ENCODE data around the gene SEBOX.
A peak's percentile ranks its signal among the peaks of the same experiment; 100 is the strongest.
"Not testable (repeated sequence)": the region's sequence is repeated elsewhere in the genome, so short reads cannot be mapped to it uniquely, and the experiment has no call there.

Gene SEBOX

DNA sequence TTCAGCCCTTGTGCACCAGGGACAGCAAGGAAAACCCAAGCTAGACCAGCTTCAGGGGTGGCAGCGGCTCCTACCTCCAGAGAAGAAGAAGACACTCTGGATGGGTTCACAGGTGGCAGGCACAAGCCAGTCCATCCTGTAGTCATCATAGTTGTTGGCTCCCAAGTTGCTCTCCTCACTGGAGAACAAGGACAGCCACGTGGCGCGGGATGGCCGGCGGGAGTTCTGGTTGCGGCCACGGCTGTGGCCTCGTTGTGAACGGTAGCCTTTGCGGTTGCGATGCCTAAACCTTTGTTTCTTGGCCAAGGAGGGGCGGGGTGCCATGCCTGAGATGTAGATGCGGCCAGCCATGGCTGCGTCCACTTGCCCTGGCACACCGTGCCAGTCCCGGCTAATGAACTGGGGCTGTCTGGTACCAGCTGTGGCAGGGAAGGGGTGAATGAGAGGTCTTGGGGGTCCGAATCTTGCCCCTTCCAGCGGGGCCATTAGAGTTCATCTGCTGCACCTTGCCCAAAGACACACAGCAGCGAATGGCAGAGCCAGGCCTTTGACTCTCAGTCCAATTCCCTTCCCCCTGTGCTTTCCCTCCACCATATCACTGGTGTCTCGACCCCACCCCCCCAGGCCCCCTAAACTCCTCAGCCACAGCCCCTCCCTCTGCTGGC, 2.8 kb upstream of the SEBOX start:
- no peak for DNase-seq

DNA sequence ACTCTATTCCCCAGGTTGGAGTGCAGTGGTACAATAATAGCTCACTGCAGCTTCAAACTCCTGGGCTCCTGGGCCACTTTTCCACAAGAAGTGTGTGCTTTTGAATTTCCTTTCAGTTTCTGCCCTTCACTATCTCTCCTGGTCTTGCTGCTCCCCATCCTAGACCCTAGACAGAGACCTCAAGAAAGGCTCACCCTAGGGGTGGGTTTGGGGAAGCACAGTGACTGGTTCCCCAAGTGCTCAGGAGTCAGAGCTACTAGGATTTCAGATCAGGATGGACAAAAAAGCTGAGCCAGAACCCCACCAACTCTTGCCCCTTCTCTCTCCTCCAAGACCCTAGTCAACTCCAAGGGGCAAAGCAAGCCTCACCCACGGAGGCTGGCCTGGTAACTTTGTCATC, 1.6 kb upstream of the SEBOX start:
- no peak for DNase-seq

DNA sequence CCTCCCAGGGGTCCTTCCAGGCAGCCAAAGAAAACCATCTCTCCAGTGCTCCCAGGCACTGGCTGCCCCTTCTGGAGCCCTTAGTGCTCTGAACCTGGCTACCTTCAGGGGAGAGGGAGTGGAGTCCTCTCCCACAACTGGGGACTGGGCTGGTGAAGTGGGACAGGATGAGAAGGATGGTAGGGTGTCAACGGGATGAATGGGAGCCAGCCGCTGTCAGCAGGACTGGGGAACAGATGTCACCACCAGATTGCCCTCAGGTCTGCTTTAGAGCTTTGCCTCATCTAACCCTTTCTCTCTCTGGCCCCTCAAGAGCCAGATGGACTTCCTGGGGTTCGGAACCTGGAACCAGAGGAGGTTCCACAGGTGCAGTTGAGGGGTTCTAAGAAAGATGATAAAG, 488 bp upstream of the SEBOX start:
- no peak for DNase-seq

DNA sequence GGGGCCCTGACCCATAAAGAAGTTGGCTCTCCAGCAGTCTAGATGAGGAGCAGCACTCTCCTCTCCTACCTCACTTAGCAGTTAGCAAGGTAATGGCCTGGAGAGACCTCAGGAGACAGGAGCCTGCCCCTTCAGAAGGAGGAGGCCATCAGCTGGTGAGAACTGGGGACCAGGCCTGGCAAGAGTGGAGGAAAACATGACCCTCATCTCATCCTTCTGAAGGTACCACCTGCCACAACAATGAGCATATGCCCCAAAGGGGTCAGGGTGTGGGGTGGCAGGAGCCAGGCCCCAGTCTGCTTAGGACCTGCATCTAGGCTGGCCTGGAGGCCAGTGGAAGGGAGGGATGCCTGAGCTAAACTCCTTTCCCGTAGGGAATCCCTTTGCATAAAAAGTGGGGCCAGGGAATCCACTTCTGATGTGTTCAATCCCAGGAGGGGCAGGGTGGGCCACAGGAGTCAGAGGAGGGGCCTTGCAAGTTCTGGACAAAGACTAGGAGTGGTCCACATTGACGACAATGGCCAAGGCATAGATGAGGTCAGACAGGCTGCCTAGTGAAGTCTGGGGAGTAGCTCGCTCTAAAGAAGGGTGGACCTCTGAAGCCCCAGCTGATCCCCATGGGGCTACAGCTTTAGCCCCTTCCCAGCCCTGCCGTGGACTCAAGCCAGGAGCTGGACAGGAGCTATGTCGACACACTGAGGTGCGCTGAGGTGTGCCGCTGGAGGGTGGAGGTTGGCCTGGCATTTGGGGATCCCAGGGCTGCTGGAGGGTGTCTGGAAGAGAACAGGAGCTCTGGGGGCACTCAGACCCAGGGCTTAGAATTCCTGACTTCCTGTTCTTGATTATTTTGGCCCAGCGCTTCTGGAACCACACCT, 986 bp downstream of the SEBOX start:
- DNase-seq = no peak

DNA sequence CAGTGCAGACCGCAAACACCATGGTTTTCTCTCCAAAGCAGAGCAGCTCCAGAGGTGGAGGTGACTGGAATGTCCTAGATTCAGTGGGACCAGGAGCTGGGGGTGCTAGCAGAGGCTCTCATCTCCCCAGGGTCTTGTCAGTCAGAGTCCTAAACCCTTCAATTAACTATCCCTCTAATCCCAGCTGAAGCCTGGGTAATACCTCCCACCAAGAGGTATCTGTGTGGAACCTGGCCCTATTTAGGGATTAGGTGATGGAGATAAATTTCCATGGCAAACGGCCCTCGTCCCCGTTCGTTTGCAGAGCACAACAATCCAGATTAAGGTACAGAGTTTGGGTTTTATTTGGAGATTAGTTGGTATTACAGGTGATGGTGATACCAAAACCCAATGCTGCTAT, 1.8 kb downstream of the SEBOX start:
- no peak for DNase-seq

DNA sequence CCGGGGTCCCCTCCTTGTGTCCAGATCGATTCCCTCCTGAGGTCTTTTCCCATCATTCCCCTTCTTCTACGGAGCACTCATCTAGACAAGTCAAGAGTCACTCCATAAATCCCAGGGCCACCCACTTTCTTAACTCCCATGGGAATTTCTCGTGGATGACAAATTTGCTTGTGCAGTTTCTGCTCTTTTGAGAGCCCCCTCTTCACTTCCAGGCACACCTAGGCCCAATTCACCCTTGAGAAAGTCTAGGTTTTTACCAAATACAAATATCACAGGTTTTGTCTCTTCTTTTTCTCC, 7.2 kb downstream of the SEBOX start:
- DNase-seq = no peak

DNA sequence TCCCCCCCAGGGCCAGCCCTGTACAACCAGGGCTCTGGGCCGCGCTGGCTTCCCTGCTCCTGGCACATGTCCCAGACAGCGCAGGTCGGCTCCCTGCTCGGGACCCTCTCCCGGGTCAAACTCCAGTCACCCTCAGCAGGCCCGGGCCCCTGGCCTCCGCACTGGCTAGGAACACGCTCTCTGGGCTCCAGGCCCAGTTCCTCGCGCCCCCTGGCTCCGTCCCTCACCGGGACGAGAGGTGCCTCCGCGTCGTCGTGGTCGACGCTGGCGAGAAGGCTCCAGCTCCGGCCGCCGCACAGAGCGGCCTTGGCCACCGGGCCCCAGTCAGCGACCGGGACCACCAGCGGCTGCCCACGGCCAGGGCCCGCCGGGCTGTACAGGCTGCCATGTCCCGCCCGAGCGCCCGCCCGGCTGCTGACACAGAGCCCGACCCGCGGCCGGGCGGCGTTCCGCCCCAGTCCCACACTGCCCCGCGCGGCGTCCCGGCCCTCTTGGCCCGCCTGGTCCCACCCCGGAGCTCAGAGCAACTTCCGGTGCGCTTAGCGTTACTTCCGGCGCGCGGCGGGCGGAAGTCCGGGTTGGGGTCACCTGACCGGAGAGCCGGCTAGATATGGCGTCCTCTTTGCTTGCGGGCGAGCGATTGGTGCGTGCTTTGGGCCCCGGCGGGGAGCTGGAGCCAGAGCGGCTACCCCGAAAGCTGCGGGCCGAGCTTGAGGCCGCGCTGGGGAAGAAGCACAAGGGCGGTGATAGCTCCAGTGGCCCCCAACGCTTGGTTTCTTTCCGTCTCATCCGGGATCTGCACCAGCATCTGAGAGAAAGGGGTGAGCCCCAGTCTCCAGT, 7.7 kb downstream of the SEBOX start, which contains the start of gene POLDIP2:
Gene POLDIP2 (minus strand): TSS at position 467 of the 840 bp plus-strand sequence. CDS start 79 bp downstream, at position 388.
- peak; percentile 97 for DNase-seq

DNA sequence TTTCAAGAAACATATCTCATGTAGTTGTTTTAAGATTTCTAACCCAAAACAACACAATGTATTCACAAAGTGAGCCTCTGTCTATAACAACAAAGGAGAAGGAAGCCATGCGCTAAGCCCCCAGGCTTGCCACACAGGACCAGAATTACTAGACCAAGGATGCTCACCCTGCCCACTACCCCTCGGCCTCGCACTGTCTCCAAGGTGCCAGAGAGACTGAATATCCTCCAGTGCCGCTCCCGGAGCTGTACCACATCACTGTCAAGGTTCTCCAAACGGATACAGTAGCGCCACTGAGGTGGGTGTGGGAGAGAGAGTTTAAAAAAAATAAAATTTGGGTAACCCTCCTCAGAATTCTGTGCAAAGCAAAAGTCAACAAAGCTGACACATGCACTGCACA, 14.7 kb downstream of the SEBOX start:
- DNase-seq = no peak

DNA sequence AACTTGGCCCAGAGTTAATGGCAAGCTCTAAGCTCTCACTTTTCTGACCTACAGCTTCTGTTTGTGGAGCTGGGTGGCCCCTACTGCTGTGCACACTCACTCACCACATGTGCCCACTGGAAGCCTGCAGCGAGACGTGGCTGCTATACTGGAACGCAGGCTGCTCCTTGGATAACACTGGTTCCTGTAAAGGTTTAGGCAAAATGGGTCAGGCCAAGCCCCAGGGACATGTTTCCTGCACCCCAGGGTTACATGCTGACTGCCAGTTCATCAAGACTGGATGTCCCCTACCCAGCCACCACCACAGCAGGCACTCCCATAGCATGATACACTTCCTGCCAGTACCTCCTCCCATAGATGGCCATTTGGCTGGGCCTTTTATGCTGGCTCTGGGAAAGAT, 16.0 kb downstream of the SEBOX start:
- DNase-seq = no peak

DNA sequence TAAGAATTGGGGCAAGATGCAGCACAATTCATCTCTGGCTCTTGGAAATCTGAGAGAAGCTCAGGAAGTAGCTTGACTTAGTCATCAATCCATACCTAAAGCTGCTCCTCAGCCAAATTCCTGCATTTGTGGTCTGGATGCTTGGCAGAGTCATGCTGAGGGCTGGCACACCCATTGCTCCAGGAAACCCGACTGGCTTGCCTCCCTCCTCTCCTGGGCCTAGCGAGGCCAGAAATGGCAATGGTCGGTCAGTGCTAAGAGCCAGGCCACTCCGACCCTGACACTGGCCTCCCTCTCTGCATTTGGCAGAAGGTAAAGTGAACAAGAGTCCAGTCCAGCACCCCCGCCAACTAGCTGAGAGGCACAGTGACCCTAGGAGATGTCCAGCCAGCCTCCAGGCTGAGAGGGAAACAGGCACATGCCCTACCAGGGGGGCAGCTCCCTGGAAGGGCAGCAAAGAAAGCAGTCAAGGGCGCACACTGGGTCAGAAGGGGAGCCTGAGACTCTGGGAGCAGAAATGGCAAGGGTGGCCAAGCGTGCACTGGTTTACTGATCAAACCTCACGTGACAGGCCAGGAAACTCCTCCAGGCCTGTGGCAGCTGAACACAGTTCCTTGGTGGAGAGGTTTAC, 17.6 kb downstream of the SEBOX start:
- DNase-seq = no peak

DNA sequence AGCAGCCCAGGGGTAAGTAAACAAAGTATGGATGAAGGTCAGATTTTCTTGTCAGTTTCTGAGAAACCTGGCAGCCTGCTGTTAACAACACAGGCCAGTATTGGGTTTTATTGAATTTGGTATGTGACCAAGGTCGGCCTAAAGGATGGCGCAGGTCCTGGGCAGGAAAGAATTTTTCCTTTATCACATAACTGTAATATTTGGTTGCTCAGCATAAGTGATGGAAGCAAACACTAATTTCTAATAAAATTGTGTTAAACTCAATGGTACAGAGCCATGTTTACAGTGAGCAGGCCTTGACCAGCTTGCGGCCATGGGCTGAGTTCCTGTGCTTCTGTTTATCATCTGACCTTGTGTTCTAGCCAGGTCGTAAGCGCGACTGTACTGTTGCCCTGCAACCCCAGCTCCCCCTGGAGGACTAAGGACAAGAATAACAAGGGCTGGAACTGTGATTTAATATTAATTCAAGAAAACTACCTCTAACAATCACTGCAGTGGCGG, 18.2 kb downstream of the SEBOX start:
- no peak for DNase-seq

DNA sequence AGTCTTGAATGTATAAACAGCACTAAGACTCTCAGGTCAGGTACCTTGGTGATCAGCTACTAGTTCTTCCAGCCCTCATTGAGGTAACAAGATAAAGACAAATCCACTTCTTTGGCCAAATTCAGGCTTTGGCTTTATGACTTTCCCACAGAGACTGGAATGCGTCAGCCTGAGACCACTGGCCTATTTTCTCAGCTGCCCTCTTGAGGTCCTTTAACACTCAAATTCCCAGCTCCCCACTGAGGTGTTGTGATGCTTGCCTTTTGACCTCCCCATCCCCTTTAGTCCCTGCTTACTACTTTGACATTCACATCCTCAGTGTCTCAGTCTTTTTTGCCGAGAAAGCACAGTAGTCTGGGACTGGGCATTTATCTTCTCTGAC, 18.8 kb downstream of the SEBOX start:
- DNase-seq = no peak

DNA sequence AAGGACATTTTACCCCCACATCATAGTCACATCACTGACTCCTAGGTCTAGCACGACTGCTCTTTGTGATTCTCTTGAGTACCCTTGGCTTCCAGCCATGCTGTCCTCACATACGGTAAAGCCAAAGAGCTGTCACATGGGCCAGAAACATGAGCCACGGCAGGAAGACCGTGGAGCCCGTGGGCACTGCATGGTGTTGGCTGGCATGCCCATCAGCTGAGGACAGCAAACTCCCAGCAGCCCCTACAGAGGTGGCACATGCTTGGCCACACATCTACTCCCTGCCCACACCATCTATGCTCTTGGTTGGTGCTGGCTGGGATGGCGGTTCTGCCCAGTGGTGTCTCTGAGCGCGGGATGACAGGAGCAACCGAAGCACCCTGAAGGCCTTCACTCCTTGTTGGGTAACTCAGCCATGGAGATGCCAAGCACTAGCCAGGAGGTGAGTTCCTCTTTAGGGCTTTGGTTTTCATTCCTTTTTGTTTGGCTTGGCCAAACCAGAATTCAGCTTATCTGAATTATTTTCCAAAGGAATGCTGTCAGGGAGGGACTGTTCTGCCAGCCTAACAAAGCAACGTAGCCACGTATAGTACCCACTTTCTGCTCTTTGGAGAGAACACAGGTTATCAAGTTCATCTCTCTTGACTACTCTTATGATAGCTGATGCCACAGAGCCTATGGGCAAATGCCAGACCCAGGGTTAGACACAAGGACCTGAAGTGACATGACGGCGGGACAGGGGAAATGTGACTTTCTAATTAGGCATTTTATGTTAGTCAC, 19.4 kb downstream of the SEBOX start:
- no peak for DNase-seq

DNA sequence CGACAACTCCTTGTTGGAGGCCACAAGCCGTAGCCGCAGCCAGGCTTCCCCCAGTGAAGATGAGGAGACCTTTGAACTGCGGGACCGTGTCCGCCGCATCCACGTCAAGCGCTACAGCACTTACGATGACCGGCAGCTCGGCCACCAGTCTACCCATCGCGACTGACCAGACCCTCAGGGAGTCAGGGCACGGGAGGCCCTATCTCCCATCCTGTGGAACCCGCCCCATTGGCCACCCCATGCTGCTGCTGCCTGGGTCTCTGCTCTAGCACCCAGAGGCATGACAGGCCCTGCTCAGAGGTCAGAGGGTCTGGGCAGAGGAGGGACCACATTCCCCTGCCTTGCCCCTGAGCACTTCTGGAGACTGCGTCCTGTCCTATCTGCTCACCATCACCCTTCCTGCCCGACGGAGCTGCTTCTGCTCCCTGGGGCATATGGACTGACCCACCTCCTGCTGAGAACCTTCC, 20.5 kb downstream of the SEBOX start:
- no peak for DNase-seq

DNA sequence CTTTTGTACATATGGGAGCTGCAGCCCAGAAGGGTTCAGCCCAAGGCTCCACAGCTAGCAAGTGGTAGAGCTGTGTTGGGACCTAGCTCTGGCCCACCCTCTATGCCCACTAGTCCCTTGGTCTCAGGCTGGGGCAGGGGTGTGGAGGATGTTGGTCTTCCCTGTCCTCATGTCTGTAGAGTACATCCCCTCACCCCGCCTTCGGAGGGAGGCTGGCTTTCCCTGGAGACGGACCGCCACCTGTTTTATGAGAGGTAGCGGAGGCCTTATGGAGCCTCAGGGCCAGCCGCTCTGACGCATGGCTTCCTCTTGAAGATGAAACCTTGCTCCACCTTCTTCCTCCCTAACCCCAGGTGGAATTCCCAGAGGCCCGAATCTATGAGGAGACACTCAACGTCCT, 21.0 kb downstream of the SEBOX start:
- no peak for DNase-seq

DNA sequence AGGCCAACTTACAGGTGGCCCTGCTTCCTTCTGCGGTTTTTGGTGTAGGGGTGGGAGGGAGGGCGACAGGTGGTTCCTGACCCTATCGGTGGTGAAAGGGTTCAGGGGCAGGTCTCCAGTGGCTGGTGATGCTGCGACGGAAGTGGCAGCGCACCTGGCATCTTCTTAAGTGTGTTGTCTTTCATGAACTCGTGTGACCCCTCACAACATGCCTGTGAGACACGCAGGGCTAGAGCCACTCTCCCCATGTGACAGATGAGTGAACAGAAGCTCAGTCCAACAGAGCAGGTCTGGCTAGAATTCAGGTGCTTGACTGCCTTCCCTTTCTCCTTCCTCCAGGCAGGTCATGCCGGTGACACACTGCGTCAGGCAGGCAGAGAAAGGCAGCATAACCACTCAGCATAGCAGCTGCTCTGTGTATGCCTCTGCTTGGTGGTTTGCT, 21.5 kb downstream of the SEBOX start:
- no peak for DNase-seq

DNA sequence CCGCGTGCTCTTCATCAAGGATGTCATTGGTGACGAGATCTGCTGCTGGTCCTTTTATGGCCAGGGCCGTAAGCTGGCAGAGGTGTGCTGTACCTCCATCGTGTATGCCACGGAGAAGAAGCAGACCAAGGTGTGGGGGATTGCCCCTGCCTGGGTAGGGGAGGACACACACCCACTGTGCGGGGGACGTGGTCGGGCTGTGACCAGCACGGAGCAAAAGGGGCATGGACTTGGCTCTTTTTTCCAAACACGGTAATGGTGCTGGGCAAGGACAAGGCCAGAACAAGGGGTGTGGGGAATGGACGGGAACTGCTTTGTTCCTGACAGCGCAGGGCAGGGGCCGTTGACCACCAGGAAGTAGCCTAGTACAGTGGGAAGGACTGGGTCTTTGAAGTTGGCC, 22.7 kb downstream of the SEBOX start:
- no peak for DNase-seq

DNA sequence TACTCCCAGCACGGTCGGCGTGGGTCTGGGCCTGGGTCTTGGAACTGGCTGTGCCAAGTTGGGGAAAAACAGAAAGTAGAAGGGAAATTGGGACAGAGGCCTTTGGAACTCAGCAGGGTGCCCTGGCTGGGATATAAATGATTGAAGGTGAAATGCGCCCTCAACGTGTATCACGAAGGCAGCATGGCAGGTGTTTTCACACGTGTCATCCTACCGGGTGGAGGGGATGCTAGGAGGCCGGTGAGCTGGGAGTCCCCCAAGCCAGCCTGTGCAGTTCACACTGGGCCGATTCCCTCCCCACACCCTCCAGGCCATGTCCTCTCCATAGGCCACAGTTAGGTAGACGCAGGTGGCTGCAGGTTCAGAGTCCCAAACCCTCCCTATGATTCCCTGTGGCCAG, 23.5 kb downstream of the SEBOX start:
- DNase-seq = no peak

DNA sequence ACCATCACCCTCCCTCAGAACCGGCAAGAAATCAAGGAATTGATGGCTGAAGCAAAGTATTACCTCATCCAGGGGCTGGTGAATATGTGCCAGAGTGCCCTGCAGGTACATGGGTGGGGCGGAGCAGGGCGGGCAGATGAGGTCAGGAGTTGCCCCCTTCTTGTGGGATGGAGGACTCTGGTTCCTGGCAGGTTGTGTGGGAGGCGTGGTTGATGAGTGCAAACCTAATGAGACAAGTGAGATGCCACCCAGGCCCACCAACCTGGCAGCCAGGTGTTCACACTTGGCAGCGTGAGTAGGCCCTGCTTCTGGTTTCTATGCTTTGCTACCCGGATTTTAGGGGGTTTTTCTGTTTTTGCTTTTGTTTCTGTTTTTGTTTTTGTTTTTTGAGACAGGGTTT, 24.6 kb downstream of the SEBOX start:
- DNase-seq = no peak

DNA sequence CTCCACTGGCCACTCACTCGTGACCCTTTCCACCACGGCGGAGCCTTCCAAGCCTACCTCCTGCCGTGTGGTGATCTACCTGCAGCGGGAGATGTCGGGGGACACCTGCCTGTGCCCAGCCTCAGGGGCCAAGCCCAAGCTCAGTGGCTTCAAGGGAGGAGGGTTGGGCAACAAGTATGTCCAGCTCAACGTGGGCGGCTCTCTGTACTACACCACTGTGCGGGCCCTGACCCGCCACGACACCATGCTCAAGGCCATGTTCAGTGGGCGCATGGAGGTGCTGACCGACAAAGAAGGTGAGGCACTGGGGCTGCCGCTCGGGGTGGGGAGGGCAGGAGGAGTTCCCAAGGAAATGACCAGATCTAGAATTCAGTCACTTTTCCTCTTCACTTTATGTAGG, 25.6 kb downstream of the SEBOX start:
- DNase-seq = no peak

DNA sequence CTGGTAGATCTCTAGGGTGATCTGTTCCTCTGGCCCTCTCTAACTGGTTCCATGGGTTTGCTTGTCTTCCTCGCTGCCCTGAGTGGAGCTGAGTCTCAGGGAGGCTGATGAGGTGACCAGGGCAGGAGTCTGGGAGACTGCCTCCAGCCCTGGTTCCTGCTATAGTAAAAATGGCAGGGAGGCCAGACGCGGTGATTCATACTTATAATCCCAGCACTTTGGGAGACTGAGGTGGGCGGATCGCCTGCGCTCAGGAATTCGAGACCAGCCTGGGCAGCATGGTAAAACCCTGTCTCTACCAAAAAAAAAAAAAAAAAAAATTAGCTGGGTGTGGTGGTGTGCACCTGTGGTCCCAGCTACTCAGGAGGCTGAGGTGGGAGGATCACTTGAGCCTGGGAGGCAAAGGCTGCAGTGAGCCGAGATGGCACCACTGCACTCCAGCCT, 26.2 kb downstream of the SEBOX start:
- not testable (repeated sequence) for DNase-seq
